HepG2 (cell line): Measurements from ENCODE around the gene LAMA5. TPM values are rescaled to one million over a fixed set of nuclear protein-coding genes. Genes with fewer than 3 reads are reported as not detected.

Experiments
- CENPT ChIP-seq: sonication (generic); formaldehyde crosslinking; IDR thresholded peaks from 2 replicates; pipeline ENCODE4 v1.8.0; 2022; ENCODE audit warnings: low read depth, mild to moderate bottlenecking, moderate library complexity, missing genetic modification reagents
- FOSL2 ChIP-seq: sonication (generic); formaldehyde crosslinking; IDR thresholded peaks from 2 replicates; pipeline ENCODE4 v1.4.0; 2020; ENCODE audit warnings: missing genetic modification reagents
- KDM2A ChIP-seq: sonication (generic); formaldehyde crosslinking; IDR thresholded peaks from 2 replicates; pipeline ENCODE4 v1.4.0; 2020; ENCODE audit warnings: low read depth, missing genetic modification reagents, borderline replicate concordance
- NCOA2 ChIP-seq: sonication (generic); formaldehyde crosslinking; IDR thresholded peaks from 2 replicates; pipeline ENCODE4 v1.8.0; 2022; ENCODE audit warnings: inconsistent platforms
- PCBP1 ChIP-seq: fragments of 200-400 bp; formaldehyde crosslinking; IDR thresholded peaks from 2 replicates; pipeline ENCODE4 v1.6.1; 2017; ENCODE audit warnings: mild to moderate bottlenecking, low read depth, low read length, borderline replicate concordance
- SNRNP70 ChIP-seq: fragments of 200-400 bp; formaldehyde crosslinking; IDR thresholded peaks from 2 replicates; pipeline ENCODE4 v1.6.1; 2017; ENCODE audit warnings: mild to moderate bottlenecking, low read depth, low read length, moderate library complexity
- SOX13 ChIP-seq, 3 experiments: fragments of 450-650 bp in 1 of 3; sonication (generic) in 1 of 3; formaldehyde crosslinking in 1 of 3; IDR thresholded peaks in 2 of 3; conservative IDR thresholded peaks in 1 of 3; 2 replicates each; pipeline versions ENCODE4 v1.5.0 to v1.6.1; 2016 to 2020; ENCODE audit warnings: antibody characterized with exemption in 1 of 3, mild to moderate bottlenecking in 1 of 3, missing compliant biosample characterization in 1 of 3, missing genetic modification reagents in 1 of 3, moderate library complexity in 1 of 3
- SRSF1 ChIP-seq: fragments of 200-400 bp; formaldehyde crosslinking; optimal IDR thresholded peaks from 2 replicates; pipeline ENCODE3; 2017; ENCODE audit warnings: mild to moderate bottlenecking, low read depth, low read length, moderate library complexity
- WIZ ChIP-seq: sonication (generic); formaldehyde crosslinking; IDR thresholded peaks from 2 replicates; pipeline ENCODE4 v1.5.1; 2020; ENCODE audit warnings: mild to moderate bottlenecking, missing genetic modification reagents
- XRCC5 ChIP-seq: fragments of 200-400 bp; formaldehyde crosslinking; optimal IDR thresholded peaks from 2 replicates; pipeline ENCODE3; 2017; ENCODE audit warnings: mild to moderate bottlenecking, low read length
- ZFP41 ChIP-seq: sonication (generic); formaldehyde crosslinking; IDR thresholded peaks from 2 replicates; pipeline ENCODE4 v1.4.0; 2020; ENCODE audit warnings: mild to moderate bottlenecking, missing genetic modification reagents, borderline replicate concordance
- ZFY ChIP-seq: sonication (generic); formaldehyde crosslinking; IDR thresholded peaks from 2 replicates; pipeline ENCODE4 v1.4.0; 2020; ENCODE audit warnings: missing genetic modification reagents
- ZKSCAN5 ChIP-seq: sonication (generic); formaldehyde crosslinking; IDR thresholded peaks from 2 replicates; pipeline ENCODE4 v1.5.1; 2020; ENCODE audit warnings: mild to moderate bottlenecking, missing genetic modification reagents
- ZNF180 ChIP-seq: sonication (generic); formaldehyde crosslinking; IDR thresholded peaks from 2 replicates; pipeline ENCODE4 v1.4.0; 2020; ENCODE audit warnings: low read depth, missing genetic modification reagents, borderline replicate concordance
- ZNF205 ChIP-seq: IDR thresholded peaks from 2 replicates; pipeline ENCODE4 v1.6.1; 2018; ENCODE audit warnings: missing biosample characterization, missing genetic modification reagents
- ZNF326 ChIP-seq: sonication (generic); formaldehyde crosslinking; IDR thresholded peaks from 2 replicates; pipeline ENCODE4 v1.4.0; 2020; ENCODE audit warnings: missing genetic modification reagents, borderline replicate concordance
- ZNF740 ChIP-seq: sonication (generic); formaldehyde crosslinking; IDR thresholded peaks from 2 replicates; pipeline ENCODE4 v1.4.0; 2020; ENCODE audit warnings: missing genetic modification reagents
- polyA plus RNA-seq, 8 experiments: library from polyadenylated mRNA; depleted of rRNA in 3 of 8; stranded (reverse) in 7 of 8; unstranded in 1 of 8; fragments of >200 nt; fragmentation: Illumina TruSeq in 4 of 8; extraction: Trizol in 4 of 8; gene quantifications; 2 replicates each; pipeline versions ENCODE4 v1.2.1 to v1.2.3, GENCODE V29; 2011 to 2016; ENCODE audit warnings: low read depth in 4 of 8, missing spikeins in 1 of 8, mixed read lengths in 1 of 8; ENCODE audit not compliant: insufficient read depth in 1 of 8
- total RNA-seq, 5 experiments: library from RNA; depleted of rRNA; stranded (reverse); fragments of >200 nt; fragmentation: Illumina TruSeq; extraction: Trizol; gene quantifications; 2 replicates each; pipeline ENCODE4 v1.2.3, GENCODE V29; 2016; ENCODE audit warnings: low read depth in 1 of 5
- TF ChIP-seq, protein P1 (sequence below): sonication (generic); formaldehyde crosslinking; IDR thresholded peaks from 2 replicates; pipeline ENCODE4 v1.4.0; 2020; ENCODE audit warnings: missing genetic modification reagents, borderline replicate concordance
- TF ChIP-seq, protein P2 (sequence below): sonication (generic); formaldehyde crosslinking; IDR thresholded peaks from 2 replicates; pipeline ENCODE4 v1.8.1; 2023; ENCODE audit warnings: mild to moderate bottlenecking, missing genetic modification reagents
- TF ChIP-seq, protein P3 (sequence below): sonication (generic); formaldehyde crosslinking; IDR thresholded peaks from 2 replicates; pipeline ENCODE4 v1.4.0; 2020; ENCODE audit warnings: mild to moderate bottlenecking, missing genetic modification reagents

The LAMA5 gene
- total and polyA plus RNA-seq, 2 of the 13 experiments (the other 11 are each of a cell fraction or from before 2014, with no cell fraction given) = 21.0 to 44.7 TPM

GRCh38 chr20:62411479-62412193, 44.5 kb upstream of the LAMA5 start (continued):
- TF ChIP-seq ZNF180 (CRISPR knock-in tag) (0 out of 2 replicates have a peak, but pooled peaks have one; percentile 74), ZKSCAN5 (CRISPR knock-in tag) (no peak), FOSL2 (CRISPR knock-in tag) (peak; percentile 42), ZFY (peak; percentile 74), XRCC5 (peak; percentile 77), ZNF205 (peak; percentile 89), SOX13 (IDR thresholded peaks at IDR 0.05) (no peak), SOX13 (CRISPR knock-in tag; conservative IDR thresholded peaks at IDR 0.05 in 1 of 2, IDR thresholded peaks at IDR 0.05 in 1 of 2) (peak in 1 of 2 experiments; percentile 59; a peak in 1 of 4 replicates), KDM2A (CRISPR knock-in tag) (no peak; the same call in 1 of the 2 replicates), ZFP41 (CRISPR knock-in tag) (peak; percentile 39; the same call in 1 of the 2 replicates), SRSF1 (peak; percentile 64), SNRNP70 (no peak), ZNF326 (0 out of 2 replicates have a peak, but pooled peaks have one; percentile 17), NCOA2 (CRISPR knock-in tag) (peak; percentile 79), CENPT (CRISPR knock-in tag) (0 out of 2 replicates have a peak, but pooled peaks have one; percentile 63), ZNF740 (CRISPR knock-in tag) (peak; percentile 56), WIZ (peak; percentile 80; the same call in 1 of the 2 replicates), PCBP1 (0 out of 2 replicates have a peak, but pooled peaks have one; percentile 11)
- TF ChIP-seq, protein P1, sequence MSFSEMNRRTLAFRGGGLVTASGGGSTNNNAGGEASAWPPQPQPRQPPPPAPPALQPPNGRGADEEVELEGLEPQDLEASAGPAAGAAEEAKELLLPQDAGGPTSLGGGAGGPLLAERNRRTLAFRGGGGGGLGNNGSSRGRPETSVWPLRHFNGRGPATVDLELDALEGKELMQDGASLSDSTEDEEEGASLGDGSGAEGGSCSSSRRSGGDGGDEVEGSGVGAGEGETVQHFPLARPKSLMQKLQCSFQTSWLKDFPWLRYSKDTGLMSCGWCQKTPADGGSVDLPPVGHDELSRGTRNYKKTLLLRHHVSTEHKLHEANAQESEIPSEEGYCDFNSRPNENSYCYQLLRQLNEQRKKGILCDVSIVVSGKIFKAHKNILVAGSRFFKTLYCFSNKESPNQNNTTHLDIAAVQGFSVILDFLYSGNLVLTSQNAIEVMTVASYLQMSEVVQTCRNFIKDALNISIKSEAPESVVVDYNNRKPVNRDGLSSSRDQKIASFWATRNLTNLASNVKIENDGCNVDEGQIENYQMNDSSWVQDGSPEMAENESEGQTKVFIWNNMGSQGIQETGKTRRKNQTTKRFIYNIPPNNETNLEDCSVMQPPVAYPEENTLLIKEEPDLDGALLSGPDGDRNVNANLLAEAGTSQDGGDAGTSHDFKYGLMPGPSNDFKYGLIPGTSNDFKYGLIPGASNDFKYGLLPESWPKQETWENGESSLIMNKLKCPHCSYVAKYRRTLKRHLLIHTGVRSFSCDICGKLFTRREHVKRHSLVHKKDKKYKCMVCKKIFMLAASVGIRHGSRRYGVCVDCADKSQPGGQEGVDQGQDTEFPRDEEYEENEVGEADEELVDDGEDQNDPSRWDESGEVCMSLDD (CRISPR knock-in tag) = peak; percentile 51; the same call in 1 of the 2 replicates
- TF ChIP-seq, protein P2, sequence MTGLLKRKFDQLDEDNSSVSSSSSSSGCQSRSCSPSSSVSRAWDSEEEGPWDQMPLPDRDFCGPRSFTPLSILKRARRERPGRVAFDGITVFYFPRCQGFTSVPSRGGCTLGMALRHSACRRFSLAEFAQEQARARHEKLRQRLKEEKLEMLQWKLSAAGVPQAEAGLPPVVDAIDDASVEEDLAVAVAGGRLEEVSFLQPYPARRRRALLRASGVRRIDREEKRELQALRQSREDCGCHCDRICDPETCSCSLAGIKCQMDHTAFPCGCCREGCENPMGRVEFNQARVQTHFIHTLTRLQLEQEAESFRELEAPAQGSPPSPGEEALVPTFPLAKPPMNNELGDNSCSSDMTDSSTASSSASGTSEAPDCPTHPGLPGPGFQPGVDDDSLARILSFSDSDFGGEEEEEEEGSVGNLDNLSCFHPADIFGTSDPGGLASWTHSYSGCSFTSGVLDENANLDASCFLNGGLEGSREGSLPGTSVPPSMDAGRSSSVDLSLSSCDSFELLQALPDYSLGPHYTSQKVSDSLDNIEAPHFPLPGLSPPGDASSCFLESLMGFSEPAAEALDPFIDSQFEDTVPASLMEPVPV (CRISPR knock-in tag) = peak; percentile 93; the same call in 1 of the 2 replicates
- TF ChIP-seq, protein P3, sequence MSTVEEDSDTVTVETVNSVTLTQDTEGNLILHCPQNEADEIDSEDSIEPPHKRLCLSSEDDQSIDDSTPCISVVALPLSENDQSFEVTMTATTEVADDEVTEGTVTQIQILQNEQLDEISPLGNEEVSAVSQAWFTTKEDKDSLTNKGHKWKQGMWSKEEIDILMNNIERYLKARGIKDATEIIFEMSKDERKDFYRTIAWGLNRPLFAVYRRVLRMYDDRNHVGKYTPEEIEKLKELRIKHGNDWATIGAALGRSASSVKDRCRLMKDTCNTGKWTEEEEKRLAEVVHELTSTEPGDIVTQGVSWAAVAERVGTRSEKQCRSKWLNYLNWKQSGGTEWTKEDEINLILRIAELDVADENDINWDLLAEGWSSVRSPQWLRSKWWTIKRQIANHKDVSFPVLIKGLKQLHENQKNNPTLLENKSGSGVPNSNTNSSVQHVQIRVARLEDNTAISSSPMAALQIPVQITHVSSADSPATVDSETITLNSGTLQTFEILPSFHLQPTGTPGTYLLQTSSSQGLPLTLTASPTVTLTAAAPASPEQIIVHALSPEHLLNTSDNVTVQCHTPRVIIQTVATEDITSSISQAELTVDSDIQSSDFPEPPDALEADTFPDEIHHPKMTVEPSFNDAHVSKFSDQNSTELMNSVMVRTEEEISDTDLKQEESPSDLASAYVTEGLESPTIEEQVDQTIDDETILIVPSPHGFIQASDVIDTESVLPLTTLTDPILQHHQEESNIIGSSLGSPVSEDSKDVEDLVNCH (CRISPR knock-in tag) = no peak; the same call in 1 of the 2 replicates
